Omental fat pad (tissue), 4 donors: ENCODE measurements around the gene BAD. TPM values are rescaled to one million over a fixed set of nuclear protein-coding genes. Genes with fewer than 3 reads are reported as not detected.
A peak's percentile ranks its signal among the peaks of the same experiment; 100 is the strongest.

Source experiments
- ATAC-seq: fragments of 150-250 bp; one replicate; pipeline ENCODE4 v1.9.1; 2016; ENCODE audit warnings: mild to moderate bottlenecking, moderate library complexity; ENCODE audit not compliant: low FRiP score
- DNase-seq: peaks from one replicate; pipeline ENCODE4 v3.0.0-alpha.2; 2019; ENCODE audit warnings: low spot score
- total RNA-seq, 4 donors: library from RNA; depleted of rRNA; stranded (reverse); fragments of >200 nt; gene quantifications; one replicate each; pipeline ENCODE4 v1.1.0, GENCODE V29; 2016
- TF ChIP-seq, protein P1 (sequence below), 3 donors: fragments of 450-650 bp; IDR thresholded peaks; one replicate each; pipeline ENCODE4 v1.5.1; 2016 to 2017; ENCODE audit warnings: antibody characterized with exemption in 3 of 3, mild to moderate bottlenecking in 3 of 3, moderate library complexity in 2 of 3

Gene BAD
- total RNA-seq, 4 donors from 2014 or later, result 47.9 to 89.7 (median 78.8) TPM

DNA sequence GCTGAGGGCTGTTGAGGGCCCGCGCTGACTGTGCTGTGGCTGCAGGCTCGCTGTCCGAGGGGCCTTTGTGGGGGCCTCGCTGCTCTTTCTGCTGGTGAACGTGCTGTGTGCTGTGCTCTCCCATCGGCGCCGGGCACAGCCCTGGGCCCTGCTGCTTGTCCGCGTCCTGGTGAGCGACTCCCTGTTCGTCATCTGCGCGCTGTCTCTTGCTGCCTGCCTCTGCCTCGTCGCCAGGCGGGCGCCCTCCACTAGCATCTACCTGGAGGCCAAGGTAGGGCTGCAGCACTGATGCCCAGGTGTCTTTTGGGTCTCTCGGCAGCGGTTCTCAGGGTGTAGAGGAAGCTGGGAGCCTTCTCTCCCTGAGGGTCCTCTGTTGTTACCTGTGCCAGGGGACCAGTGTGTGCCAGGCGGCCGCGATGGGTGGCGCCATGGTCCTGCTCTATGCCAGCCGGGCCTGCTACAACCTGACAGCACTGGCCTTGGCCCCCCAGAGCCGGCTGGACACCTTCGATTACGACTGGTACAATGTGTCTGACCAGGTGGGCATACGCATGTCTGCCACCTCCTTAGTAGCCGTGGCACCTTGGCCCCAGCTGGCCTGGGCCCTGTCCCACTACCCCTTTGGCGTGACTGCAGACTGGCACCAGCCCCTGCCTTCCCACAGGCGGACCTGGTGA is 3.3 kb upstream of the BAD start:
- no peak for ATAC-seq
- DNase-seq, result no peak
- TF ChIP-seq, protein P1, sequence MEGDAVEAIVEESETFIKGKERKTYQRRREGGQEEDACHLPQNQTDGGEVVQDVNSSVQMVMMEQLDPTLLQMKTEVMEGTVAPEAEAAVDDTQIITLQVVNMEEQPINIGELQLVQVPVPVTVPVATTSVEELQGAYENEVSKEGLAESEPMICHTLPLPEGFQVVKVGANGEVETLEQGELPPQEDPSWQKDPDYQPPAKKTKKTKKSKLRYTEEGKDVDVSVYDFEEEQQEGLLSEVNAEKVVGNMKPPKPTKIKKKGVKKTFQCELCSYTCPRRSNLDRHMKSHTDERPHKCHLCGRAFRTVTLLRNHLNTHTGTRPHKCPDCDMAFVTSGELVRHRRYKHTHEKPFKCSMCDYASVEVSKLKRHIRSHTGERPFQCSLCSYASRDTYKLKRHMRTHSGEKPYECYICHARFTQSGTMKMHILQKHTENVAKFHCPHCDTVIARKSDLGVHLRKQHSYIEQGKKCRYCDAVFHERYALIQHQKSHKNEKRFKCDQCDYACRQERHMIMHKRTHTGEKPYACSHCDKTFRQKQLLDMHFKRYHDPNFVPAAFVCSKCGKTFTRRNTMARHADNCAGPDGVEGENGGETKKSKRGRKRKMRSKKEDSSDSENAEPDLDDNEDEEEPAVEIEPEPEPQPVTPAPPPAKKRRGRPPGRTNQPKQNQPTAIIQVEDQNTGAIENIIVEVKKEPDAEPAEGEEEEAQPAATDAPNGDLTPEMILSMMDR (IDR thresholded peaks at IDR 0.05), result no peak

DNA sequence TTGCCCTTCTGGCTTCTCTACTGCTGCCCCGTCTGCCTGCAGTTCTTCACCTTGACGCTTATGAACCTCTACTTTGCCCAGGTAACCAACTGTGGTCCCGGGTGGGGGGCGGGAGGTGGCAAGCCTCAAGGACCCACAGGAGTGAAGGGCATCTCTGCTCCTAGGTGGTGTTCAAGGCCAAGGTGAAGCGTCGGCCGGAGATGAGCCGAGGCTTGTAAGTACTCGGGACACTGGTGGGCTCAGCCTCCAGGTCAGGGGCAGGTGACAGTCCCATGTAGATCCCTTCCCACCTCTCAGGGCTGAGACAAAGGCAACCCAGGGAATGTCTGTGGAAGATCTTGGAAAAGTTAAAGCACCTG is 2.3 kb upstream of the BAD start:
- DNase-seq (no peak), ATAC-seq (no peak)

DNA sequence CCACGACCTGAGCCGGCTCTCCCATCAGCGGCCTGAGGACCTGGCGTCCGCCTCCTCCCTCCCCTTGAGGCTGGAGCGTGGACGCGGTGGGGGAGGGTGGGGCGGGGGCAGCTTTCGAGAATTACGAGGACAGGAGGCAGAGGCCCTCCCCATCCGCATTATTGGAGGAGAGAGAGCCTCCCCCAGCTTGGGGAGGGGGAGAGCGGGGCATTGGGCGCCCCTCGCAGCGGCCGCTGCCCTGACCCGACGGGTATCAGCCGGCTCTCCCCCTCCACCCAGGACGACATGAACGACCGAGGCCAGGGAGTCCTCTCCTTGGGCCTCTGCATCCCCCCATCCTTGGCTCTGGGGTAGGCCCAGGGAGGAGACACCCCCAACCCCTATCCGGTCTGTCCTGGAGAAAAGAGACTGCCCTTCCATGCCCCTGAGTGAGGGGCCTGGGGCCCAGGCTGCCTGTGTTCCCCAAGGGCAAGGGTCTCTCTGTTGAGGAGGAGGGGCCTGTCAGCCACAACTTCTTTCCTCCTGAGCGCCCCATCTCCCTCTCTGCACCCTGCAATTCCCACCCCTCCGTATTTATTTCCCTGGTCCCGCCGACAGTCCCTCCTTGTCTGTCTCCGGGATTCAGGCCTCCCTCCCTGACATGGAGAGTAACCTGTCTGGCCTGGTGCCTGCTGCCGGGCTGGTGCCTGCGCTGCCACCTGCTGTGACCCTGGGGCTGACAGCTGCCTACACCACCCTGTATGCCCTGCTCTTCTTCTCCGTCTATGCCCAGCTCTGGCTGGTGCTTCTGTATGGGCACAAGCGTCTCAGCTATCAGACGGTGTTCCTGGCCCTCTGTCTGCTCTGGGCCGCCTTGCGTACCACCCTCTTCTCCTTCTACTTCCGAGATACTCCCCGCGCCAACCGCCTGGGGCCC is 1.7 kb upstream of the BAD start:
- DNase-seq, result no peak
- TF ChIP-seq, protein P1 (IDR thresholded peaks at IDR 0.05), result no peak
- ATAC-seq, result peak; percentile 0

More for the DNA sequence above, 2.3 kb upstream of the BAD start:
- TF ChIP-seq, protein P1 (IDR thresholded peaks at IDR 0.05), result no peak

DNA sequence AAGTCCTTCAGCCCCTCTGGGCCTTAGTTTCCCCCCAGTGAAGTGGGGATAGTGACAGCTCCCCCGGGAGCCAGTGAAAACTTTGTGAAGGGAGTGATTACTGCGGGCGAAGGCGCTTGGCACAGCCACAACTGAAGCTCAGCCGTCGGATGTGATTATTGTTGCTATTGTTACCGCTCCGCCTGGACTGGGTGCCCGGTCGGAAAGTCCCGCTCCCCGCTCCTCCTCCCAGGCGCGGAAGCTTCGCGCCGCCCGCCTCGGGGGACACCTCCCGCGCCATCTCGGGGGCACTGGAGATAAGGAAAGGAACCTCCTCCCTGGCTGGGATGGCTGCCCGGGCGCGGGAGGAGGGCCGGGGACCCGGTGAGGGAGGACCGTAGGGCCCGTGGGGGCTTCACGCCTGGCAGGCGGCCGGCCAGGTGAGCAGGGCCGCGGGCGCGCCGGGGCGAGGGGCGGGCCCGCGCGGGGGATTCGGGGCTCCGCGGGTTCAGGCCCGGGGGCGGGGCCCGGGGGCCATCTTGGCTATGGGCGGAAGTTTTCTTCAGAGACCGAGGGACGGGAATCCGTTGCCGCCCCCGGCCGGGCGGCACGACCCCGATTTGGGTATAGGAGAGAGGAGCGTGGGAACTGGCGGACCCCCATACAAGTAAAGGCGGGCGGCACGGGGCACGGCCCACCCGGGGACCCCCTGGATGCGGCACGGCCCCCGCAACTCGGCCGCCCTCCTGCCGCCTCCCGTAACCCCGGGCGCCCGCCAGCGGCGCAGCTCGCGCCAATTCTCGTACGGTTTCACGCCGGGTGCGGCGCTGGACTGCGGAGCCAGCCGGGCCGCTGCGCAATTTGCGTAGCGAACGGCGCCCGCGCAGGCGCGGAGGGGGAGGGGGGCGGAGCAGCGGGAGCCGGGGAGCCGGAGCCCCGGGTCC is 758 bp upstream of the BAD start, which contains the start of gene GPR137:
Gene GPR137 (plus strand): TSS at position 887 of the 923 bp plus-strand sequence. CDS start 677 bp downstream, outside the sequence.
- DNase-seq (peak; percentile 68), ATAC-seq (peak; percentile 67)
- TF ChIP-seq, protein P1 (IDR thresholded peaks at IDR 0.05), result no peak

DNA sequence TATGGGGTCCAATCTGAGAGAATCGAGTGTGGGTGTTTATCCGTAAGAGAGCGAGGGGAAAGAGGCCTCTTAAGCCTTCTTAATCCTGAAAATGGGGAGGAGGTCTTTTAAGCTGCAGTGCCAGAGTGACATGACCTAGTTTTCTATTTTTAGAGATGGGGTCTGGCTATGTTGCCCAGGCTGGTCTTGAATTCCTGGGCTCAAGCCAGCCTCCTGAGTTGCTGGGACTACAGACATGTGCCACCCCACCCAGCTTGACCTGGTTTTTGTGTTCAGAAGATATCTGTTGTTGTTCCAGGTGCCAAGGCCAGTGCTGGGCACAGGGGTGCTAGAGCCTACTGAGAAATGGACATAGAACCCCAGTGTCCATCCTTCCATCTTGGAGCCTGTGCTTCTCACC is 1.4 kb downstream of the BAD start:
- ATAC-seq (no peak), DNase-seq (no peak)
- TF ChIP-seq, protein P1 (IDR thresholded peaks at IDR 0.05), result no peak

DNA sequence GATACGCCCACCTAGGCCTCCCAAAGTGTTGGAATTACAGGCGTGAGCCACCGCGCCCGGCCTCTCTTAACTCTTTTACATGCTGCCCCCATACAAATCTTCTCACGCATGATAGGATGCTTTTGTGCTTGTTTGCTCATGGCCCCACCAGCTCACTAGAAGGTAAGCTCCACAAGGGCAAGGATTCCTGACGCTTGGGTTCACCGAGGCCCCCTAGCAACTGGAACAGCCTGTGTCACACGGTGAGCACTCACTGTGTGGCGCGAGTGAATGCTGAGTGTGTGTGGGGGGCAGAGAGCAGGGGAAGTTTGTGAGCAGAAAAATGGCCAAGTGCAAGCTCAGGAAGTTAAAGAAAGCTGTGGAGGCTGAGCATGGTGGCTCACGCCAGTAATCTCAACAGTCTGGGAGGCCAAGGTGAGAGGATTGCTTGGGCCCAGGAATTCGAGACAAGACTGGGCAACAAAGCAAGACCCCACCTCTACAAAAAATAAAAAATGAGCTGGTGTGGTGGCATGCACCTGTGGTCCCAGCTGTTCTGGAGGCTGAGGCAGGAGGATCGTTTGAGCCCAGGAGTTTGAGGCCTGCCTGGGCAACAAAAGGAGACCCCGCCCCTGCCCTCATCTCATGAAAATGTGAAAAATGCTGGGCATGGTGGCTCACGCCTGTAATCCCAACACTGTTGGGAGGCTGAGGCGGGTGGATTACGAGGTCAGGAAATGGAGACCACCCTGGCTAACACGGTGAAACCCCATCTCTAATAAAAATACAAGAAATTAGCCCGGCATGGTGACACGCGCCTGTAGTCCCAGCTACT is 2.3 kb downstream of the BAD start:
- DNase-seq (no peak), ATAC-seq (no peak)
- TF ChIP-seq, protein P1 (IDR thresholded peaks at IDR 0.05), result no peak
